Panc1 (cell line): ENCODE measurements around the gene CRYGS. TPM values are rescaled to one million over a fixed set of nuclear protein-coding genes. Genes with fewer than 3 reads are reported as not detected.

Experiments
- ATAC-seq: fragments of 200-7000 bp; cut with Tn5 transposase; 2 replicates; pipeline ENCODE4 v1.9.1; 2020; ENCODE audit warnings: mild to moderate bottlenecking, moderate library complexity
- BruUV-seq: library from RNA; stranded (reverse); fragments of 400-500 nt; replicated peaks from 2 replicates; lab custom pipeline; 2021; lab: Mats Ljungman, UMichigan
- CTCF ChIA-PET: fragments of 300-600 bp; sonication (Branson Sonifier 250); formaldehyde crosslinking; loops from one replicate; lab custom pipeline; 2022; ENCODE audit warnings: antibody characterized with exemption; lab: Charles Lee
- POLR2A ChIA-PET: fragments of 300-600 bp; sonication (Branson Sonifier 250); formaldehyde crosslinking; loops from one replicate; lab custom pipeline; 2022; ENCODE audit warnings: antibody characterized with exemption; lab: Charles Lee
- DNase-seq: peaks from one replicate; pipeline ENCODE4 v3.0.0-alpha.2; 2010; ENCODE audit warnings: low read depth, low spot score
- H3K27ac ChIP-seq: 2 replicates; pipeline ENCODE4 v1.5.1; 2011; ENCODE audit warnings: mild to moderate bottlenecking, low read length, inconsistent platforms
- H3K27me3 ChIP-seq: fragments of 200-500 bp; sonication (Bioruptor generic); 2 replicates; pipeline ENCODE4 v1.6.0; 2014; ENCODE audit warnings: low read length, inconsistent platforms; ENCODE audit not compliant: control insufficient read depth, insufficient read depth
- H3K36me3 ChIP-seq: fragments of 200-500 bp; sonication (Bioruptor generic); 2 replicates; pipeline ENCODE4 v1.5.1; 2014; ENCODE audit warnings: inconsistent platforms, mild to moderate bottlenecking, low read length, moderate library complexity; ENCODE audit not compliant: control insufficient read depth, insufficient read depth
- H3K4me1 ChIP-seq: 2 replicates; pipeline ENCODE4 v1.5.1; 2011; ENCODE audit warnings: inconsistent platforms, mild to moderate bottlenecking, low read length, moderate library complexity; ENCODE audit not compliant: control insufficient read depth, insufficient read depth
- H3K4me3 ChIP-seq, 2 experiments: 2 replicates each; pipeline ENCODE4 v1.5.1; 2011 to 2012; ENCODE audit warnings: low read depth in 2 of 2, low read length in 2 of 2, mild to moderate bottlenecking in 2 of 2, inconsistent platforms in 1 of 2, moderate library complexity in 1 of 2
- H3K9me3 ChIP-seq: fragments of 200-500 bp; sonication (Bioruptor generic); 2 replicates; pipeline ENCODE4 v1.5.1; 2014; ENCODE audit warnings: low read depth, mild to moderate bottlenecking, inconsistent platforms, low read length, moderate library complexity; ENCODE audit not compliant: control insufficient read depth, insufficient read depth
- CTCF ChIP-seq: fragments of 450-650 bp; IDR thresholded peaks from 2 replicates; pipeline ENCODE4 v1.5.1; 2017; ENCODE audit warnings: mild to moderate bottlenecking
- POLR2AphosphoS5 ChIP-seq: IDR thresholded peaks from 2 replicates; pipeline ENCODE4 v1.6.1; 2012; ENCODE audit warnings: mild to moderate bottlenecking, low read depth, low read length, moderate library complexity
- SIN3A ChIP-seq: IDR thresholded peaks from 2 replicates; pipeline ENCODE4 v1.6.1; 2012; ENCODE audit warnings: low read depth, mild to moderate bottlenecking, low read length, moderate library complexity, borderline replicate concordance; ENCODE audit not compliant: insufficient read depth
- in situ Hi-C: cut with HindIII; loops from 2 replicates; pipeline ENCODE4 v1.10.0; 2016; ENCODE audit warnings: low sequenced_read_pairs, low pct_unique_long_range_greater_than_20kb
- intact Hi-C: fragments of 100-400 bp; cut with micrococcal nuclease; formaldehyde crosslinking; loops from one replicate; pipeline ENCODE4 v1.10.0; 2022; ENCODE audit not compliant: unreplicated experiment
- total RNA-seq: library from RNA; stranded (reverse); gene quantifications from one replicate; pipeline ENCODE4 v1.2.1, GENCODE V29; 2021; ENCODE audit not compliant: unreplicated experiment
- TF ChIP-seq, protein P1 (sequence below), 2 experiments: IDR thresholded peaks; 2 replicates each; pipeline ENCODE4 v1.6.1; 2011 to 2012; ENCODE audit warnings: low read depth in 2 of 2, control low read depth in 1 of 2, low read length in 1 of 2, mild to moderate bottlenecking in 1 of 2, moderate library complexity in 1 of 2; ENCODE audit not compliant: insufficient read depth in 1 of 2

Gene CRYGS
- total RNA-seq, 1 experiment from 2014 or later = 2.8 TPM

- intact Hi-C loops (no loop called here), in situ Hi-C loops (no loop called here)
- no peak for DNase-seq
- H3K4me1 ChIP-seq = peaks cover 13% of the 10 kb centered on the region
- H3K27ac ChIP-seq = peak overlapping the region; percentile 87
- no peaks in the 10 kb centered on the region for H3K9me3 ChIP-seq
- no TSS peak for BruUV-seq
- CTCF ChIA-PET = interaction anchor here (0.6 kb wide), 1 partner anchor 17 kb away, joined by 7 read pairs; no protein-coding TSS in a partner anchor
- H3K36me3 ChIP-seq = peaks cover 9% of the 10 kb centered on the region
- no peak for ATAC-seq
- H3K27me3 ChIP-seq = no peaks in the 10 kb centered on the region
- no peak for TF ChIP-seq POLR2AphosphoS5
- TF ChIP-seq, protein P1, sequence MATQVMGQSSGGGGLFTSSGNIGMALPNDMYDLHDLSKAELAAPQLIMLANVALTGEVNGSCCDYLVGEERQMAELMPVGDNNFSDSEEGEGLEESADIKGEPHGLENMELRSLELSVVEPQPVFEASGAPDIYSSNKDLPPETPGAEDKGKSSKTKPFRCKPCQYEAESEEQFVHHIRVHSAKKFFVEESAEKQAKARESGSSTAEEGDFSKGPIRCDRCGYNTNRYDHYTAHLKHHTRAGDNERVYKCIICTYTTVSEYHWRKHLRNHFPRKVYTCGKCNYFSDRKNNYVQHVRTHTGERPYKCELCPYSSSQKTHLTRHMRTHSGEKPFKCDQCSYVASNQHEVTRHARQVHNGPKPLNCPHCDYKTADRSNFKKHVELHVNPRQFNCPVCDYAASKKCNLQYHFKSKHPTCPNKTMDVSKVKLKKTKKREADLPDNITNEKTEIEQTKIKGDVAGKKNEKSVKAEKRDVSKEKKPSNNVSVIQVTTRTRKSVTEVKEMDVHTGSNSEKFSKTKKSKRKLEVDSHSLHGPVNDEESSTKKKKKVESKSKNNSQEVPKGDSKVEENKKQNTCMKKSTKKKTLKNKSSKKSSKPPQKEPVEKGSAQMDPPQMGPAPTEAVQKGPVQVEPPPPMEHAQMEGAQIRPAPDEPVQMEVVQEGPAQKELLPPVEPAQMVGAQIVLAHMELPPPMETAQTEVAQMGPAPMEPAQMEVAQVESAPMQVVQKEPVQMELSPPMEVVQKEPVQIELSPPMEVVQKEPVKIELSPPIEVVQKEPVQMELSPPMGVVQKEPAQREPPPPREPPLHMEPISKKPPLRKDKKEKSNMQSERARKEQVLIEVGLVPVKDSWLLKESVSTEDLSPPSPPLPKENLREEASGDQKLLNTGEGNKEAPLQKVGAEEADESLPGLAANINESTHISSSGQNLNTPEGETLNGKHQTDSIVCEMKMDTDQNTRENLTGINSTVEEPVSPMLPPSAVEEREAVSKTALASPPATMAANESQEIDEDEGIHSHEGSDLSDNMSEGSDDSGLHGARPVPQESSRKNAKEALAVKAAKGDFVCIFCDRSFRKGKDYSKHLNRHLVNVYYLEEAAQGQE (IDR thresholded peaks at IDR 0.05; ENCODE audit: insufficient read depth in 1 of 2, low read depth in 2 of 2, low read length in 1 of 2) = no peak
- TF ChIP-seq SIN3A = no peak
- POLR2A ChIA-PET = no interaction called here
- peak overlapping the region; percentile 78 to 86 for H3K4me3 ChIP-seq
Observed at GRCh38 chr3:186566772-186567071, 22.5 kb upstream of the CRYGS start.

DNA sequence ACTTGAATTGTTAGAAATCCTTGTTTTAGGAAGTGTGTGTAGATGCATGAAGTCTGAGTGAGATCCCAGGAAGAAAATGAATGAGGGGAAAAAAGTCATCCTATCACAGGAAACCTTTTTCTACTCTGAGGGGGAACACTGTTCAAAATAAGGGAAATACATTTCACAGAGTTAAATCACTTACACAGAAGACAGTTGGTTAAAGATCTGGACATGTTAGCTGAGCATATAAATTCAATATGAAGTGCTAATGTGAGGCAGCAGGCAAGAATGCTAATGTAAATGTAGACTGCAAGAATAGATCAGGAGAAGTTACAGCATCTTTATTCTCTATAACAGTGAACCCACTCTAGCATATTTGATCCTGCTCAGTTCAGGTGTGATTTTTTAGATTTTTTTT lies 20.4 kb upstream of the CRYGS start:
- CTCF ChIA-PET = no interaction called here
- intact Hi-C loops = no loop called here

More for the DNA sequence above, 20.4 kb upstream of the CRYGS start:
- BruUV-seq = no TSS peak
- TF ChIP-seq POLR2AphosphoS5 (no peak), CTCF (no peak)
- TF ChIP-seq, protein P1 (IDR thresholded peaks at IDR 0.05; ENCODE audit: insufficient read depth in 1 of 2, low read depth in 2 of 2, low read length in 1 of 2) = no peak
- Histone ChIP-seq H3K27me3 (no peaks in the 10 kb centered on the region), H3K36me3 (peaks cover 3% of the 10 kb centered on the region; the same call in 1 of the 2 replicates), H3K27ac (no peak overlapping the region), H3K4me3 (no peak overlapping the region), H3K4me1 (peaks cover 9% of the 10 kb centered on the region), H3K9me3 (no peaks in the 10 kb centered on the region)
- POLR2A ChIA-PET = no interaction called here
- ATAC-seq (no peak), DNase-seq (no peak)
- in situ Hi-C loops = no loop called here
